ENCODE measurements around the gene ITGA1.

ITGA1 gene

GRCh38 chr5:52799983-52800393 is 12.3 kb downstream of the ITGA1 start:
- ChIA-PET POLR2A (no interaction called here), CTCF (interaction anchor here (1.0 to 1.5 kb wide), 6 partner anchors 11 to 122 kb away, joined by 3 to 5 read pairs (median 3); partner anchors contain the start of genes ITGA1 and PELO)
- no peaks in the 10 kb centered on the region for H3K27me3 ChIP-seq (replicated peaks in 2 of 5; ENCODE audit: control insufficient read depth in 4 of 5, insufficient read depth in 5 of 5, low read length in 4 of 5)
- peak; percentile 93 to 96 (median 95) for DNase-seq
- H3K4me1 ChIP-seq (ENCODE audit: control extremely low read depth in 1 of 4, control insufficient read depth in 4 of 4, insufficient read depth in 4 of 4, low read length in 3 of 4) = peaks cover 13 to 45% (median 29%) of the 10 kb centered on the region in 4 experiments
- H3K27ac ChIP-seq (ENCODE audit: insufficient read depth in 1 of 2, low read depth in 1 of 2, low read length in 2 of 2, poor library complexity in 1 of 2, severe bottlenecking in 2 of 2) = peak overlapping the region; percentile 52 to 86
- H3K9me3 ChIP-seq (ENCODE audit: control extremely low read depth in 1 of 5, control insufficient read depth in 4 of 5, insufficient read depth in 2 of 5, low read depth in 1 of 5, low read length in 4 of 5) = no peaks in the 10 kb centered on the region
- peaks cover 0 to 9% (median 5%) of the 10 kb centered on the region in 4 experiments for H3K36me3 ChIP-seq (ENCODE audit: control insufficient read depth in 4 of 4, insufficient read depth in 4 of 4, low read length in 3 of 4)
- peak overlapping the region; percentile 65 to 99 (median 87) for H3K4me3 ChIP-seq (ENCODE audit: control insufficient read depth in 1 of 7, extremely low read depth in 1 of 7, insufficient read depth in 4 of 7, low read depth in 2 of 7, low read length in 6 of 7)
- WGBS (ENCODE audit: insufficient coverage) = 0% methylated on average over 31 of the region's 34 CpGs

GRCh38 chr5:52800394-52801213 is 12.9 kb downstream of the ITGA1 start:
- DNase-seq = peak in 2 of 3 donors; percentile 81 to 87
- Histone ChIP-seq H3K9me3 (ENCODE audit: control extremely low read depth in 1 of 5, control insufficient read depth in 4 of 5, insufficient read depth in 2 of 5, low read depth in 1 of 5, low read length in 4 of 5) (no peaks in the 10 kb centered on the region), H3K27ac (ENCODE audit: insufficient read depth in 1 of 2, low read depth in 1 of 2, low read length in 2 of 2, poor library complexity in 1 of 2, severe bottlenecking in 2 of 2) (peak overlapping the region; percentile 52 to 86), H3K4me3 (ENCODE audit: control insufficient read depth in 1 of 7, extremely low read depth in 1 of 7, insufficient read depth in 4 of 7, low read depth in 2 of 7, low read length in 6 of 7) (peak overlapping the region; percentile 65 to 99 (median 87)), H3K36me3 (ENCODE audit: control insufficient read depth in 4 of 4, insufficient read depth in 4 of 4, low read length in 3 of 4) (peaks cover 0 to 9% (median 5%) of the 10 kb centered on the region in 4 experiments), H3K4me1 (ENCODE audit: control extremely low read depth in 1 of 4, control insufficient read depth in 4 of 4, insufficient read depth in 4 of 4, low read length in 3 of 4) (peaks cover 14 to 45% (median 29%) of the 10 kb centered on the region in 4 experiments), H3K27me3 (replicated peaks in 2 of 5; ENCODE audit: control insufficient read depth in 4 of 5, insufficient read depth in 5 of 5, low read length in 4 of 5) (no peaks in the 10 kb centered on the region)
- POLR2A ChIA-PET = no interaction called here
- 6% methylated on average over 26 of the region's 31 CpGs for WGBS (ENCODE audit: insufficient coverage)
- CTCF ChIA-PET = interaction anchor here (1.0 to 1.5 kb wide), 4 partner anchors 11 to 118 kb away, joined by 3 to 5 read pairs (median 4); partner anchors contain the start of genes ITGA1 and PELO

GRCh38 chr5:52801329-52801728 is 13.6 kb downstream of the ITGA1 start:
- ChIA-PET POLR2A (no interaction called here), CTCF (interaction anchor here (1.4 kb wide), 1 partner anchor 118 kb away, joined by 4 read pairs; no protein-coding TSS in a partner anchor)

GRCh38 chr5:52802272-52802973 is 14.7 kb downstream of the ITGA1 start:
- Histone ChIP-seq H3K4me3 (ENCODE audit: control insufficient read depth in 1 of 7, extremely low read depth in 1 of 7, insufficient read depth in 4 of 7, low read depth in 2 of 7, low read length in 6 of 7) (peak overlapping the region in 2 of 7 experiments; percentile 31 to 81), H3K27ac (ENCODE audit: insufficient read depth in 1 of 2, low read depth in 1 of 2, low read length in 2 of 2, poor library complexity in 1 of 2, severe bottlenecking in 2 of 2) (no peak overlapping the region), H3K9me3 (ENCODE audit: control extremely low read depth in 1 of 5, control insufficient read depth in 4 of 5, insufficient read depth in 2 of 5, low read depth in 1 of 5, low read length in 4 of 5) (no peaks in the 10 kb centered on the region), H3K4me1 (ENCODE audit: control extremely low read depth in 1 of 4, control insufficient read depth in 4 of 4, insufficient read depth in 4 of 4, low read length in 3 of 4) (peaks cover 14 to 45% (median 29%) of the 10 kb centered on the region in 4 experiments), H3K27me3 (replicated peaks in 2 of 5; ENCODE audit: control insufficient read depth in 4 of 5, insufficient read depth in 5 of 5, low read length in 4 of 5) (no peaks in the 10 kb centered on the region), H3K36me3 (ENCODE audit: control insufficient read depth in 4 of 4, insufficient read depth in 4 of 4, low read length in 3 of 4) (peaks cover 0 to 9% (median 5%) of the 10 kb centered on the region in 4 experiments)
- ChIA-PET CTCF (no interaction called here), POLR2A (no interaction called here)
- no CpG with 5 or more reads among the region's 2 CpGs for WGBS (ENCODE audit: insufficient coverage)
- no peak for DNase-seq

More at GRCh38 chr5:52801329-52801728, 13.6 kb downstream of the ITGA1 start:
- DNase-seq = no peak
- H3K4me3 ChIP-seq (ENCODE audit: control insufficient read depth in 1 of 7, extremely low read depth in 1 of 7, insufficient read depth in 4 of 7, low read depth in 2 of 7, low read length in 6 of 7) = peak overlapping the region in 5 of 7 experiments; percentile 34 to 97 (median 87)
- H3K27me3 ChIP-seq (replicated peaks in 2 of 5; ENCODE audit: control insufficient read depth in 4 of 5, insufficient read depth in 5 of 5, low read length in 4 of 5) = no peaks in the 10 kb centered on the region
- peaks cover 0 to 9% (median 5%) of the 10 kb centered on the region in 4 experiments for H3K36me3 ChIP-seq (ENCODE audit: control insufficient read depth in 4 of 4, insufficient read depth in 4 of 4, low read length in 3 of 4)
- H3K9me3 ChIP-seq (ENCODE audit: control extremely low read depth in 1 of 5, control insufficient read depth in 4 of 5, insufficient read depth in 2 of 5, low read depth in 1 of 5, low read length in 4 of 5) = no peaks in the 10 kb centered on the region
- H3K27ac ChIP-seq (ENCODE audit: insufficient read depth in 1 of 2, low read depth in 1 of 2, low read length in 2 of 2, poor library complexity in 1 of 2, severe bottlenecking in 2 of 2) = peak overlapping the region in 1 of 2 experiments; percentile 86
- 82% methylated on average over 8 of the region's 8 CpGs for WGBS (ENCODE audit: insufficient coverage)
- H3K4me1 ChIP-seq (ENCODE audit: control extremely low read depth in 1 of 4, control insufficient read depth in 4 of 4, insufficient read depth in 4 of 4, low read length in 3 of 4) = peaks cover 14 to 45% (median 29%) of the 10 kb centered on the region in 4 experiments

- WGBS (ENCODE audit: insufficient coverage) = 100% methylated on average over 3 of the region's 6 CpGs
- CTCF ChIA-PET = interaction anchor here (0.9 kb wide), 1 partner anchor 10 kb away, joined by 4 read pairs; no protein-coding TSS in a partner anchor
- peaks cover 0 to 9% (median 5%) of the 10 kb centered on the region in 4 experiments for H3K36me3 ChIP-seq (ENCODE audit: control insufficient read depth in 4 of 4, insufficient read depth in 4 of 4, low read length in 3 of 4)
- DNase-seq = no peak
- H3K27me3 ChIP-seq (replicated peaks in 2 of 5; ENCODE audit: control insufficient read depth in 4 of 5, insufficient read depth in 5 of 5, low read length in 4 of 5) = no peaks in the 10 kb centered on the region
- H3K27ac ChIP-seq (ENCODE audit: insufficient read depth in 1 of 2, low read depth in 1 of 2, low read length in 2 of 2, poor library complexity in 1 of 2, severe bottlenecking in 2 of 2) = peak overlapping the region in 1 of 2 experiments; percentile 17
- POLR2A ChIA-PET = no interaction called here
- H3K4me3 ChIP-seq (ENCODE audit: control insufficient read depth in 1 of 7, extremely low read depth in 1 of 7, insufficient read depth in 4 of 7, low read depth in 2 of 7, low read length in 6 of 7) = peak overlapping the region in 1 of 7 experiments; percentile 81
- no peaks in the 10 kb centered on the region for H3K9me3 ChIP-seq (ENCODE audit: control extremely low read depth in 1 of 5, control insufficient read depth in 4 of 5, insufficient read depth in 2 of 5, low read depth in 1 of 5, low read length in 4 of 5)
- H3K4me1 ChIP-seq (ENCODE audit: control extremely low read depth in 1 of 4, control insufficient read depth in 4 of 4, insufficient read depth in 4 of 4, low read length in 3 of 4) = peaks cover 14 to 45% (median 29%) of the 10 kb centered on the region in 4 experiments
Observed at GRCh38 chr5:52802974-52803336, 15.2 kb downstream of the ITGA1 start.

GRCh38 chr5:52804387-52804791 is 16.7 kb downstream of the ITGA1 start:
- no peaks in the 10 kb centered on the region for H3K27me3 ChIP-seq (replicated peaks in 2 of 5; ENCODE audit: control insufficient read depth in 4 of 5, insufficient read depth in 5 of 5, low read length in 4 of 5)
- H3K9me3 ChIP-seq (ENCODE audit: control extremely low read depth in 1 of 5, control insufficient read depth in 4 of 5, insufficient read depth in 2 of 5, low read depth in 1 of 5, low read length in 4 of 5) = no peaks in the 10 kb centered on the region
- ChIA-PET CTCF (interaction anchor here (1.0 kb wide), 1 partner anchor 45 kb away, joined by 3 read pairs; no protein-coding TSS in a partner anchor), POLR2A (no interaction called here)
- no CpG with 5 or more reads among the region's 2 CpGs for WGBS (ENCODE audit: insufficient coverage)
- no peak overlapping the region for H3K4me3 ChIP-seq (ENCODE audit: control insufficient read depth in 1 of 7, extremely low read depth in 1 of 7, insufficient read depth in 4 of 7, low read depth in 2 of 7, low read length in 6 of 7)
- peak overlapping the region in 1 of 2 experiments; percentile 37 for H3K27ac ChIP-seq (ENCODE audit: insufficient read depth in 1 of 2, low read depth in 1 of 2, low read length in 2 of 2, poor library complexity in 1 of 2, severe bottlenecking in 2 of 2)
- peak in 2 of 3 donors; percentile 22 to 35 for DNase-seq
- peaks cover 14 to 34% (median 22%) of the 10 kb centered on the region in 4 experiments for H3K4me1 ChIP-seq (ENCODE audit: control extremely low read depth in 1 of 4, control insufficient read depth in 4 of 4, insufficient read depth in 4 of 4, low read length in 3 of 4)
- H3K36me3 ChIP-seq (ENCODE audit: control insufficient read depth in 4 of 4, insufficient read depth in 4 of 4, low read length in 3 of 4) = peaks cover 0 to 9% (median 5%) of the 10 kb centered on the region in 4 experiments
